K562 (cell line): ENCODE measurements around the gene TMEM200A. TPM values are rescaled to one million over a fixed set of nuclear protein-coding genes. Genes with fewer than 3 reads are reported as not detected.

Source experiments
- ATAC-seq: fragments of 200-7000 bp; cut with Tn5 transposase; 3 replicates; pipeline ENCODE4 v1.9.1; 2020; ENCODE audit warnings: moderate library complexity
- BruUV-seq: library from RNA; stranded (reverse); fragments of 400-500 nt; replicated peaks from 2 replicates; lab custom pipeline; 2021; lab: Mats Ljungman, UMichigan
- CTCF ChIA-PET: fragments of 300-600 bp; formaldehyde crosslinking; extraction: SDS; loops from one replicate; lab custom pipeline; 2021; ENCODE audit warnings: low intra/inter-chr PET ratio; lab: Yijun Ruan, JAX
- POLR2A ChIA-PET: fragments of 300-600, 350-650 bp; sonication (Branson Sonifier 250); formaldehyde crosslinking; extraction: SDS; loops from one replicate; lab custom pipeline; 2021; ENCODE audit warnings: antibody characterized with exemption, inconsistent platforms; lab: Yijun Ruan, JAX
- DNase-seq, 4 experiments: peaks; one replicate each; pipeline versions ENCODE4 v3.0.0 to v3.0.0-alpha.2; 2011 to 2018; ENCODE audit warnings: low spot score in 3 of 4, mixed read lengths in 3 of 4; ENCODE audit errors: extremely low read depth in 1 of 4
- FAIRE-seq: peaks from 2 replicates; lab custom pipeline; 2011; peaks lifted over from hg19 to GRCh38; lab: Jason Lieb, UNC
- H2AFZ ChIP-seq: 2 replicates; pipeline ENCODE4 v1.6.0; 2011; ENCODE audit warnings: low read depth, low read length, control low read depth, inconsistent platforms
- H3K27ac ChIP-seq: fragments of 200-600 bp; 3 replicates; pipeline ENCODE4 v1.8.0; 2011; ENCODE audit warnings: low read depth, mild to moderate bottlenecking, control low read depth, inconsistent platforms, low read length, moderate library complexity, mixed read lengths; ENCODE audit errors: extremely low read depth
- H3K27me3 ChIP-seq, 2 experiments: fragments of 300-600 bp in 1 of 2; 2 replicates in 1 of 2; 3 replicates in 1 of 2; pipeline versions ENCODE4 v1.6.0 to v1.8.0; 2011; ENCODE audit warnings: inconsistent platforms in 2 of 2, low read length in 2 of 2, mild to moderate bottlenecking in 1 of 2, mixed read lengths in 1 of 2, moderate library complexity in 1 of 2; ENCODE audit not compliant: control insufficient read depth in 2 of 2, insufficient read depth in 2 of 2
- H3K36me3 ChIP-seq: fragments of 300-600 bp; 3 replicates; pipeline ENCODE4 v1.8.0; 2011; ENCODE audit warnings: mild to moderate bottlenecking, low read length, inconsistent platforms; ENCODE audit not compliant: control insufficient read depth, insufficient read depth
- H3K4me1 ChIP-seq, 2 experiments: fragments of 200-600 bp in 1 of 2; replicated peaks in 1 of 2; 2 replicates in 1 of 2; 3 replicates in 1 of 2; pipeline versions ENCODE4 v1.5.1 to v1.8.0; 2011; ENCODE audit warnings: inconsistent platforms in 2 of 2, low read length in 2 of 2, mild to moderate bottlenecking in 1 of 2, mixed read lengths in 1 of 2, moderate library complexity in 1 of 2; ENCODE audit not compliant: control insufficient read depth in 2 of 2, insufficient read depth in 2 of 2
- H3K4me2 ChIP-seq: 2 replicates; pipeline ENCODE4 v1.6.1; 2011; ENCODE audit warnings: low read length, control low read depth, inconsistent platforms, mixed read lengths; ENCODE audit not compliant: insufficient read depth
- H3K4me3 ChIP-seq: fragments of 200-600 bp; sonication (generic), shearing (Covaris generic); 2 replicates; pipeline ENCODE4 v1.5.1; 2016; ENCODE audit warnings: control low read depth, inconsistent platforms
- H3K79me2 ChIP-seq: fragments of 200-600 bp; 3 replicates; pipeline ENCODE4 v1.8.0; 2011; ENCODE audit warnings: low read length, inconsistent platforms; ENCODE audit not compliant: control insufficient read depth, insufficient read depth
- H3K9ac ChIP-seq, 2 experiments: 2 replicates each; pipeline versions ENCODE4 v1.6.0 to v1.6.1; 2011; ENCODE audit warnings: low read depth in 2 of 2, low read length in 2 of 2, control low read depth in 1 of 2, inconsistent platforms in 1 of 2, mild to moderate bottlenecking in 1 of 2, mixed read lengths in 1 of 2; ENCODE audit not compliant: insufficient read depth in 1 of 2
- H3K9me1 ChIP-seq: one replicate; pipeline ENCODE4 v1.6.0; 2011; ENCODE audit warnings: inconsistent platforms, mild to moderate bottlenecking, low read length, moderate library complexity; ENCODE audit not compliant: control insufficient read depth, insufficient read depth
- H3K9me3 ChIP-seq: replicated peaks from 2 replicates; pipeline ENCODE4 v1.5.1; 2011; ENCODE audit warnings: low read depth, low read length, inconsistent platforms; ENCODE audit not compliant: control insufficient read depth, insufficient read depth
- H4K20me1 ChIP-seq: replicated peaks from 2 replicates; pipeline ENCODE4 v1.6.1; 2011; ENCODE audit warnings: low read length, inconsistent platforms, mixed read lengths; ENCODE audit not compliant: control insufficient read depth, insufficient read depth
- BCL6 ChIP-seq: fragments of 250-450 bp; sonication (Bioruptor Pico); IDR thresholded peaks from 2 replicates; pipeline ENCODE4 v1.4.0; 2020
- BRCA1 ChIP-seq, 2 experiments: fragments of 450-650 bp in 1 of 2; sonication (generic) in 1 of 2; formaldehyde crosslinking in 1 of 2; IDR thresholded peaks; 2 replicates each; pipeline versions ENCODE4 v1.5.0 to v1.6.1; 2017 to 2020; ENCODE audit warnings: mild to moderate bottlenecking in 1 of 2, missing genetic modification reagents in 1 of 2
- C11orf30 ChIP-seq: fragments of 450-650 bp; IDR thresholded peaks from 2 replicates; pipeline ENCODE4 v1.6.1; 2016; ENCODE audit warnings: low read depth, mild to moderate bottlenecking
- CBFA2T2 ChIP-seq: fragments of 450-650 bp; conservative IDR thresholded peaks from 2 replicates; pipeline ENCODE4 v1.6.1; 2017; ENCODE audit warnings: mild to moderate bottlenecking
- DACH1 ChIP-seq: fragments of 450-650 bp; IDR thresholded peaks from 2 replicates; pipeline ENCODE4 v1.6.1; 2018; ENCODE audit not compliant: partially characterized antibody
- NFATC3 ChIP-seq: fragments of 450-650 bp; IDR thresholded peaks from 2 replicates; pipeline ENCODE4 v1.6.1; 2017; ENCODE audit warnings: mild to moderate bottlenecking
- NFIX ChIP-seq: fragments of 250-450 bp; sonication (Bioruptor Pico); IDR thresholded peaks from 2 replicates; pipeline ENCODE4 v1.4.0; 2020; ENCODE audit warnings: low read depth, mild to moderate bottlenecking, moderate library complexity
- NONO ChIP-seq, 2 experiments: fragments of 200-400 bp in 1 of 2; fragments of 450-650 bp in 1 of 2; formaldehyde crosslinking in 1 of 2; IDR thresholded peaks; 2 replicates each; pipeline ENCODE4 v1.6.1; 2017; ENCODE audit warnings: low read depth in 2 of 2, mild to moderate bottlenecking in 2 of 2, moderate library complexity in 2 of 2, low read length in 1 of 2
- PML ChIP-seq: IDR thresholded peaks from 2 replicates; pipeline ENCODE4 v1.6.1; 2012; ENCODE audit warnings: low read length, inconsistent platforms
- RBM34 ChIP-seq: fragments of 200-400 bp; formaldehyde crosslinking; IDR thresholded peaks from 2 replicates; pipeline ENCODE4 v1.6.1; 2018; ENCODE audit warnings: low read length, borderline replicate concordance; ENCODE audit not compliant: insufficient read depth
- SOX6 ChIP-seq: fragments of 450-650 bp; IDR thresholded peaks from 2 replicates; pipeline ENCODE4 v1.6.1; 2014; ENCODE audit warnings: mild to moderate bottlenecking
- ZBTB7A ChIP-seq: IDR thresholded peaks from 2 replicates; pipeline ENCODE4 v1.6.1; 2011; ENCODE audit warnings: low read depth, mild to moderate bottlenecking, low read length, moderate library complexity, borderline replicate concordance; ENCODE audit not compliant: control insufficient read depth
- ZNF197 ChIP-seq: fragments of 200-800 bp; sonication (Bioruptor generic); IDR thresholded peaks from 2 replicates; pipeline ENCODE4 v1.6.1; 2016; ENCODE audit warnings: low read depth, missing genetic modification characterization, missing compliant biosample characterization
- ZNF274 ChIP-seq: IDR thresholded peaks from 2 replicates; pipeline ENCODE4 v1.6.1; 2011; ENCODE audit warnings: low read depth, mild to moderate bottlenecking, low read length, moderate library complexity, borderline replicate concordance
- ZNF507 ChIP-seq: conservative IDR thresholded peaks from 2 replicates; pipeline ENCODE4 v1.6.1; 2017; ENCODE audit warnings: missing genetic modification characterization, missing compliant biosample characterization
- ZNF780A ChIP-seq: fragments of 250-450 bp; sonication (Bioruptor Pico); IDR thresholded peaks from 2 replicates; pipeline ENCODE4 v1.5.0; 2021; ENCODE audit warnings: mild to moderate bottlenecking
- WGBS: fragments of 100-300 bp; shearing (Covaris generic); methylation state at CpG from one replicate; pipeline ENCODE4 v1.1.6; 2016; ENCODE audit warnings: low coverage, mixed read lengths; ENCODE audit not compliant: insufficient coverage; ENCODE audit errors: missing lambda C conversion rate; 5-methylcytosine and 5-hydroxymethylcytosine counted together
- in situ Hi-C: fragments of 300-500 bp; cut with MboI; formaldehyde crosslinking; loops from 4 replicates; pipeline ENCODE4 v1.15.0; 2018; ENCODE audit warnings: inconsistent platforms, mixed read lengths
- intact Hi-C: fragments of 100-400 bp; cut with micrococcal nuclease; formaldehyde crosslinking; loops from 2 replicates; pipeline ENCODE4 v1.14.2; 2022
- polyA plus RNA-seq, 8 experiments: library from polyadenylated mRNA; depleted of rRNA in 4 of 8; stranded (reverse) in 5 of 8; unstranded in 3 of 8; fragments of >200 nt; fragmentation: Nextera tagmentation in 2 of 8; fragmentation: Illumina TruSeq in 1 of 8; extraction: Ambion mirVana in 2 of 8; extraction: Trizol in 1 of 8; gene quantifications; 2 replicates each; pipeline versions ENCODE4 v1.2.1 to v1.2.3, GENCODE V29; 2011 to 2014; ENCODE audit warnings: inconsistent platforms in 1 of 8, missing spikeins in 1 of 8
- total RNA-seq, 7 experiments: library from RNA; depleted of rRNA in 6 of 7; stranded (reverse); fragments of >200 nt in 6 of 7; fragmentation: Illumina TruSeq in 2 of 7; extraction: Trizol in 2 of 7; gene quantifications; 2 replicates each; pipeline versions ENCODE4 v1.2.1 to v1.2.3, GENCODE V29; 2011 to 2021; ENCODE audit warnings: low replicate concordance in 1 of 7
- TF ChIP-seq, protein P1 (sequence below): fragments of 450-650 bp; formaldehyde crosslinking; IDR thresholded peaks from 2 replicates; pipeline ENCODE4 v1.4.0; 2022; ENCODE audit warnings: mild to moderate bottlenecking, moderate library complexity
- TF ChIP-seq, protein P2 (sequence below): fragments of 250-450 bp; sonication (Bioruptor Pico); IDR thresholded peaks from 2 replicates; pipeline ENCODE4 v1.4.0; 2020; ENCODE audit warnings: mild to moderate bottlenecking, moderate library complexity

TMEM200A gene
- total and polyA plus RNA-seq, 9 of the 15 experiments (the other 6 are each of a cell fraction or from before 2014, with no cell fraction given) = 0.04 TPM; not detected in 8

- TF ChIP-seq BRCA1 (IDR thresholded peaks at IDR 0.05) (no peak), BRCA1 (CRISPR knock-in tag; IDR thresholded peaks at IDR 0.05) (no peak)
Observed at GRCh38 chr6:130466748-130467061, 100.9 kb downstream of the TMEM200A start (continued).

DNA sequence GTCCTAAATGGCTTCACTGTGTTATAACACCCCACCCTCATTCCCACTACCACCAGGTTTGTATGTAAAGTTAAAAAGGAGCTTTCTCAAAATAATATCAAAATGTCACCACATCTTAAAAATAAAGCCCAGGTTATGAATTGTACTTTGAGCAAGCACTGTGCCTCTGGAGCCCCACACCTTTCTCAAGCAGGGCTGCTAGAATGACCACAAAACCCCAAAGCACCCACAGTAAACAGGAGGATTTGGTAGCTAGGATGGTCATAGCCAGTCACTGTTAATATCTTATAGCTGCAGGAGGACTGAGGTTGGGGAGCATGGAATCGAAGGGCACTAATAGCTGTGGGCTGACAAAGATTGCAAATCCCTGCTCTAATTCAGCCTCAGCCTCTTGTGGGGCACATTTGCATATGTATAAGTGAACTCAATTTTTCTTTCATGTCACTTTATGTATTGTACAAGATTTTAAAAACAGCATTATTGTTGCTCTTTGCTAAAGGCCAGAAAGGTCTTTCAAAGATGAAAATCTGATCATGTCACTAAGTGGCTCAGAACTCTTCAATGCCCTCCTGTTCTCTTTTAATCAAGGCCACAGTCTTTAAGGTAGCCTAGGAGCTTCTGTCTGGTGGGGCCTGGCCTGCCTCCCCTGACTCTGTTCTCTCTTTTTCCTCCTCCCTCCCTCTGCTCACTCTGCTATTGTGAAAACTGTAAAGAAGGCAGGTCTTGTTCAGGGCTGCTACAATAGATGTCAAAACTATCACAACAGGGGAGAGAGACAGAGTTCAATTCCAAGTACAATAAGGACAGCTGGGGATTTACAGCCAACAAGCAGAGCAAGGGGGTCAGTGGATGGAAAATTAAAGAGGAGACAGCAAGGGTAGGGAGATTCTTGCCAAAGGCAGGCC is 101.6 kb downstream of the TMEM200A start:
- Histone ChIP-seq H2AFZ (no peak overlapping the region), H3K9me3 (no peaks in the 10 kb centered on the region), H3K27ac (no peak overlapping the region), H3K4me1 (no peaks in the 10 kb centered on the region), H3K4me3 (no peak overlapping the region), H3K27me3 (no peaks in the 10 kb centered on the region), H3K79me2 (no peaks in the 10 kb centered on the region), H3K9ac (no peak overlapping the region), H3K9me1 (no peaks in the 10 kb centered on the region), H3K4me2 (no peak overlapping the region), H3K36me3 (no peaks in the 10 kb centered on the region), H4K20me1 (no peaks in the 10 kb centered on the region)
- BruUV-seq = no TSS peak
- 0% methylated on average over 1 of the region's 1 CpG for WGBS
- ChIA-PET POLR2A (no interaction called here), CTCF (no interaction called here)
- in situ Hi-C loops (no loop called here), intact Hi-C loops (no loop called here)
- FAIRE-seq = no peak
- DNase-seq = no peak
- no peak for ATAC-seq
- no peak for TF ChIP-seq C11orf30
- no peak for TF ChIP-seq DACH1
- TF ChIP-seq, protein P1, sequence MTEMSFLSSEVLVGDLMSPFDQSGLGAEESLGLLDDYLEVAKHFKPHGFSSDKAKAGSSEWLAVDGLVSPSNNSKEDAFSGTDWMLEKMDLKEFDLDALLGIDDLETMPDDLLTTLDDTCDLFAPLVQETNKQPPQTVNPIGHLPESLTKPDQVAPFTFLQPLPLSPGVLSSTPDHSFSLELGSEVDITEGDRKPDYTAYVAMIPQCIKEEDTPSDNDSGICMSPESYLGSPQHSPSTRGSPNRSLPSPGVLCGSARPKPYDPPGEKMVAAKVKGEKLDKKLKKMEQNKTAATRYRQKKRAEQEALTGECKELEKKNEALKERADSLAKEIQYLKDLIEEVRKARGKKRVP (CRISPR knock-in tag) = no peak
- TF ChIP-seq SOX6 = no peak
- TF ChIP-seq BCL6 (CRISPR knock-in tag) = no peak
- no peak for TF ChIP-seq ZNF507
- TF ChIP-seq, protein P2, sequence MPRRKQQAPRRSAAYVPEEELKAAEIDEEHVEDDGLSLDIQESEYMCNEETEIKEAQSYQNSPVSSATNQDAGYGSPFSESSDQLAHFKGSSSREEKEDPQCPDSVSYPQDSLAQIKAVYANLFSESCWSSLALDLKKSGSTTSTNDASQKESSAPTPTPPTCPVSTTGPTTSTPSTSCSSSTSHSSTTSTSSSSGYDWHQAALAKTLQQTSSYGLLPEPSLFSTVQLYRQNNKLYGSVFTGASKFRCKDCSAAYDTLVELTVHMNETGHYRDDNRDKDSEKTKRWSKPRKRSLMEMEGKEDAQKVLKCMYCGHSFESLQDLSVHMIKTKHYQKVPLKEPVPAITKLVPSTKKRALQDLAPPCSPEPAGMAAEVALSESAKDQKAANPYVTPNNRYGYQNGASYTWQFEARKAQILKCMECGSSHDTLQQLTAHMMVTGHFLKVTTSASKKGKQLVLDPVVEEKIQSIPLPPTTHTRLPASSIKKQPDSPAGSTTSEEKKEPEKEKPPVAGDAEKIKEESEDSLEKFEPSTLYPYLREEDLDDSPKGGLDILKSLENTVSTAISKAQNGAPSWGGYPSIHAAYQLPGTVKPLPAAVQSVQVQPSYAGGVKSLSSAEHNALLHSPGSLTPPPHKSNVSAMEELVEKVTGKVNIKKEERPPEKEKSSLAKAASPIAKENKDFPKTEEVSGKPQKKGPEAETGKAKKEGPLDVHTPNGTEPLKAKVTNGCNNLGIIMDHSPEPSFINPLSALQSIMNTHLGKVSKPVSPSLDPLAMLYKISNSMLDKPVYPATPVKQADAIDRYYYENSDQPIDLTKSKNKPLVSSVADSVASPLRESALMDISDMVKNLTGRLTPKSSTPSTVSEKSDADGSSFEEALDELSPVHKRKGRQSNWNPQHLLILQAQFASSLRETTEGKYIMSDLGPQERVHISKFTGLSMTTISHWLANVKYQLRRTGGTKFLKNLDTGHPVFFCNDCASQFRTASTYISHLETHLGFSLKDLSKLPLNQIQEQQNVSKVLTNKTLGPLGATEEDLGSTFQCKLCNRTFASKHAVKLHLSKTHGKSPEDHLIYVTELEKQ (CRISPR knock-in tag) = no peak
- TF ChIP-seq PML = no peak
- no peak for TF ChIP-seq NONO (IDR thresholded peaks at IDR 0.05; ENCODE audit: low read depth in 2 of 2, low read length in 1 of 2)
- no peak for TF ChIP-seq NFATC3
- TF ChIP-seq ZNF197 (CRISPR knock-in tag) = no peak
- TF ChIP-seq ZNF780A (CRISPR knock-in tag) = no peak
- no peak for TF ChIP-seq CBFA2T2
- TF ChIP-seq ZBTB7A = no peak
- TF ChIP-seq ZNF274 = no peak
- TF ChIP-seq NFIX (CRISPR knock-in tag) = no peak
- TF ChIP-seq RBM34 = no peak
